Right lobe of liver (tissue), 6 donors: Measurements from ENCODE around the gene PTPN9. TPM values are rescaled to one million over a fixed set of nuclear protein-coding genes. Genes with fewer than 3 reads are reported as not detected.
A peak's percentile ranks its signal among the peaks of the same experiment; 100 is the strongest.

Experiments
- ATAC-seq, 4 donors: fragments of 200-7000 bp; cut with Tn5 transposase; one replicate each; pipeline ENCODE4 v1.9.1; 2020; ENCODE audit warnings: mild to moderate bottlenecking in 4 of 4, moderate library complexity in 4 of 4
- DNase-seq, 3 donors: peaks; one replicate each; pipeline ENCODE4 v3.0.0-alpha.2; 2020
- H3K27ac ChIP-seq, 3 donors: fragments of 200-600 bp; one replicate each; pipeline ENCODE4 v1.8.0; 2022
- H3K27me3 ChIP-seq, 2 donors: fragments of 200-600 bp; one replicate each; pipeline ENCODE4 v1.8.0; 2022
- H3K36me3 ChIP-seq, 4 donors: fragments of 200-600 bp; sonication (generic) in 1 of 4; one replicate each; pipeline versions ENCODE4 v1.5.1 to v1.8.0; 2017 to 2022; ENCODE audit warnings: control low read depth in 1 of 4
- H3K4me1 ChIP-seq, 4 donors: fragments of 200-600 bp; sonication (generic) in 1 of 4; one replicate each; pipeline versions ENCODE4 v1.5.1 to v1.8.0; 2017 to 2022; ENCODE audit warnings: control low read depth in 1 of 4
- H3K4me3 ChIP-seq, 3 donors: fragments of 200-600 bp; one replicate each; pipeline ENCODE4 v1.8.0; 2022
- H3K9me3 ChIP-seq, 4 donors: fragments of 200-600 bp; sonication (generic) in 1 of 4; one replicate each; pipeline versions ENCODE4 v1.5.1 to v1.8.0; 2017 to 2022; ENCODE audit warnings: control low read depth in 1 of 4
- POLR2A ChIP-seq: fragments of 450-650 bp; IDR thresholded peaks from one replicate; pipeline ENCODE4 v1.6.1; 2017; ENCODE audit warnings: antibody characterized with exemption, mild to moderate bottlenecking
- WGBS: methylation state at CpG from one replicate; pipeline ENCODE4 v1.1.6; 2018; ENCODE audit warnings: low coverage, low lambda C conversion rate; ENCODE audit not compliant: insufficient coverage; ENCODE audit errors: missing lambda C conversion rate; 5-methylcytosine and 5-hydroxymethylcytosine counted together
- intact Hi-C, 2 donors: fragments of 100-400 bp; cut with DNase I; formaldehyde crosslinking; loops; one replicate each; pipeline versions ENCODE4 v1.11.2 to v1.14.1; 2022
- total RNA-seq, 6 experiments: library from RNA; depleted of rRNA in 2 of 6; stranded (reverse); fragments of >200 nt in 2 of 6; fragmentation: NEBNext Ultra II Directional in 3 of 6; extraction: Animal tissue kit (Norgen Biotek cat#: 25700) in 3 of 6; gene quantifications; one replicate each; pipeline versions ENCODE4 v1.1.0 to v1.2.4, GENCODE V29; 2016 to 2023
- TF ChIP-seq, protein P1 (sequence below), 4 donors: fragments of 200-600 bp in 3 of 4; fragments of 450-650 bp in 1 of 4; IDR thresholded peaks; one replicate each; pipeline versions ENCODE4 v1.5.1 to v1.8.0; 2016 to 2022; ENCODE audit warnings: antibody characterized with exemption in 4 of 4, mild to moderate bottlenecking in 2 of 4
- donor health status: DM: no; HTN: yes; CAD: no.
- donor health status: DM: no; HTN: no; CAD: no.
- donor health status: DM: no; HTN: no; CAD: no.
- donor health status: DM: no; HTN: yes; CAD: no.
- donor health status: DM: no; HTN: yes; CAD: no.

Gene PTPN9
- total RNA-seq, 6 experiments from 2014 or later: 7.6 to 15.4 (median 10.0) TPM

DNA sequence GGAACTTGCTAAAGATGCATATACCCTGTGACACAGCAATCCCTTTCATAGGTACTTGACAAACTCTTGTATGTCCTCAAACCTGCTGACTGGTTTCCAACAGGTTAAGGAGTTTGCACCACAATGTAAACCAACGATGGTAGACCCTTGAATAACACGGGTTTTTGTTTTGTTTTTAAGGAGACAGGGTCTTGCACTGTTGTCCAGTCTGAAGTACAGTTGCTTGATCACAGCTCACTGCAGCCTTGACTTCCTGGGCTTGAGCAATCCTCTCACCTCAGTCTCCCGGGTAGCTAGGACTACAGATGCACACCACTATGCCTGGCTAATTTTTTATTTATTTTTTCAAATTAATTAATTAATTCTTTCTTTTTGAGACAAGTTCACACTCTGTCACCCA is 151.0 kb downstream of the PTPN9 start:
- H3K4me1 ChIP-seq: no peaks in the 10 kb centered on the region
- no peak for TF ChIP-seq POLR2A
- TF ChIP-seq, protein P1, sequence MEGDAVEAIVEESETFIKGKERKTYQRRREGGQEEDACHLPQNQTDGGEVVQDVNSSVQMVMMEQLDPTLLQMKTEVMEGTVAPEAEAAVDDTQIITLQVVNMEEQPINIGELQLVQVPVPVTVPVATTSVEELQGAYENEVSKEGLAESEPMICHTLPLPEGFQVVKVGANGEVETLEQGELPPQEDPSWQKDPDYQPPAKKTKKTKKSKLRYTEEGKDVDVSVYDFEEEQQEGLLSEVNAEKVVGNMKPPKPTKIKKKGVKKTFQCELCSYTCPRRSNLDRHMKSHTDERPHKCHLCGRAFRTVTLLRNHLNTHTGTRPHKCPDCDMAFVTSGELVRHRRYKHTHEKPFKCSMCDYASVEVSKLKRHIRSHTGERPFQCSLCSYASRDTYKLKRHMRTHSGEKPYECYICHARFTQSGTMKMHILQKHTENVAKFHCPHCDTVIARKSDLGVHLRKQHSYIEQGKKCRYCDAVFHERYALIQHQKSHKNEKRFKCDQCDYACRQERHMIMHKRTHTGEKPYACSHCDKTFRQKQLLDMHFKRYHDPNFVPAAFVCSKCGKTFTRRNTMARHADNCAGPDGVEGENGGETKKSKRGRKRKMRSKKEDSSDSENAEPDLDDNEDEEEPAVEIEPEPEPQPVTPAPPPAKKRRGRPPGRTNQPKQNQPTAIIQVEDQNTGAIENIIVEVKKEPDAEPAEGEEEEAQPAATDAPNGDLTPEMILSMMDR (IDR thresholded peaks at IDR 0.05): no peak
- no peaks in the 10 kb centered on the region for H3K9me3 ChIP-seq
- 83% methylated on average over 2 of the region's 3 CpGs for WGBS
- ATAC-seq (no peak), DNase-seq (no peak)
- no peak overlapping the region for H3K4me3 ChIP-seq
- H3K27ac ChIP-seq: no peak overlapping the region
- intact Hi-C loops: no loop called here
- H3K27me3 ChIP-seq: no peaks in the 10 kb centered on the region
- peaks cover 0 to 28% (median 13%) of the 10 kb centered on the region in 4 donors for H3K36me3 ChIP-seq

DNA sequence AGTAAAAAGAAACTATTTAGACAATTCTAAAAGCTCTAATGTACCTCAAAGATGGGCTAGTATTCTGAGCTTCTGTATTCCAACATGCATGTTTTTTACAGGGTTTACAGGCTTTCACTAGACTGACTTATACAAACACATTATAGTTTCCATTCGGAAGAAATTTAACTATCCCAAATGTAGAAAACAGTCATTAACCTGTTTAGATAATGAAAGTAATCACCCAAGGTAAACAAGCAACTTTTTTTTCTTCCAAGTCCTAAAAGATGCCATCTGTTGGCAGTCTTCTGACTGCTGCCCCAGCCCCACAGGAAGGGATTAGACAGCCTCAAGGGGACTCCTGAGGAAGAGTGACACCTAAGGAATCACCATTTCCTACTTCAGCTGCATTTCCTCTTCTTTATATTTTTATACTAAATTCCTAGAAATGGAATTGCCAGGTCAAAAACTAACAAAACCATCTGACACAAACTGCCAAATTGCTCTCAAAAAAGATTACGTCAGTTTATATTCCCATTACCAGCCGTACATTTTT is 153.1 kb downstream of the PTPN9 start:
- no peaks in the 10 kb centered on the region for H3K4me1 ChIP-seq
- peaks cover 0 to 44% (median 21%) of the 10 kb centered on the region in 4 donors for H3K36me3 ChIP-seq
- ATAC-seq (no peak), DNase-seq (no peak)
- no peaks in the 10 kb centered on the region for H3K27me3 ChIP-seq
- H3K9me3 ChIP-seq: no peaks in the 10 kb centered on the region
- no peak overlapping the region for H3K4me3 ChIP-seq
- TF ChIP-seq, protein P1 (IDR thresholded peaks at IDR 0.05): no peak
- TF ChIP-seq POLR2A: no peak
- H3K27ac ChIP-seq: no peak overlapping the region
- WGBS: 53% methylated on average over 3 of the region's 3 CpGs
- intact Hi-C loops: no loop called here

GRCh38 chr15:75422554-75422953 is 156.6 kb downstream of the PTPN9 start:
- Histone ChIP-seq H3K9me3 (no peaks in the 10 kb centered on the region), H3K27ac (no peak overlapping the region), H3K4me1 (no peaks in the 10 kb centered on the region), H3K36me3 (peaks cover 0 to 28% (median 10%) of the 10 kb centered on the region in 4 donors), H3K4me3 (no peak overlapping the region), H3K27me3 (no peaks in the 10 kb centered on the region)
- 98% methylated on average over 4 of the region's 5 CpGs for WGBS
- DNase-seq (no peak), ATAC-seq (no peak)
- TF ChIP-seq, protein P1 (IDR thresholded peaks at IDR 0.05): no peak
- TF ChIP-seq POLR2A: no peak
- intact Hi-C loops: no loop called here

DNA sequence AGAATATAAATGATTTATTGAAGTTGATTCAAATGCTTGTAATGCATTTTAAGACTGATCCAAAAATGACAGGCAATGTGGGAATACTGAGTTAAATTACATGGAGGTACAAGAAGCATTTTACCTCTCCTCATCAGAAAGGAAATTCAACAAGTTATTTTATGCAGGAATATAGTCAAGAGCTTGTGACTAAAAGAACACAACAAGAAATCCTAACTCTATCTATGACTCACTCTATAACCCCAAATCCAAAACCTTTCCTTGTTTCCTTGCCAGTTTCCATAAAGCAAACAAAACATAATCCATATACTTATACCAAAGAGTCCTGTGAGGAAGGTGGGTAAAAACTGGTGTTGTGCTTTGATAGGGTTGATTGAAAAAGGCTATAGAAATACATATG is 158.4 kb downstream of the PTPN9 start:
- Histone ChIP-seq H3K9me3 (no peaks in the 10 kb centered on the region), H3K27ac (peak overlapping the region in 1 of 3 donors; percentile 1), H3K4me1 (no peaks in the 10 kb centered on the region), H3K4me3 (no peak overlapping the region), H3K27me3 (no peaks in the 10 kb centered on the region), H3K36me3 (peaks cover 0 to 28% (median 10%) of the 10 kb centered on the region in 4 donors)
- TF ChIP-seq, protein P1 (IDR thresholded peaks at IDR 0.05): no peak
- TF ChIP-seq POLR2A: no peak
- intact Hi-C loops: no loop called here
- DNase-seq: no peak
- ATAC-seq: peak in 1 of 4 donors; percentile 74

GRCh38 chr15:75416584-75416983 is 162.5 kb downstream of the PTPN9 start:
- DNase-seq (no peak), ATAC-seq (no peak)
- intact Hi-C loops: no loop called here
- Histone ChIP-seq H3K4me1 (no peaks in the 10 kb centered on the region), H3K4me3 (no peak overlapping the region), H3K27me3 (no peaks in the 10 kb centered on the region), H3K27ac (no peak overlapping the region), H3K9me3 (no peaks in the 10 kb centered on the region), H3K36me3 (peaks cover 0 to 26% (median 12%) of the 10 kb centered on the region in 4 donors)
- TF ChIP-seq, protein P1 (IDR thresholded peaks at IDR 0.05): no peak
- no peak for TF ChIP-seq POLR2A
- no CpG with 5 or more reads among the region's 1 CpG for WGBS
